GM12878 (cell line): ENCODE measurements around the gene PRCP. TPM values are rescaled to one million over a fixed set of nuclear protein-coding genes. Genes with fewer than 3 reads are reported as not detected.
"Not testable (repeated sequence)": the region's sequence is repeated elsewhere in the genome, so short reads cannot be mapped to it uniquely, and the experiment has no call there.

Experiments used
- ATAC-seq: fragments of 200-7000 bp; cut with Tn5 transposase; 3 replicates; pipeline ENCODE4 v1.9.1; 2020; ENCODE audit warnings: mild to moderate bottlenecking, moderate library complexity
- BruUV-seq: library from RNA; stranded (reverse); fragments of 400-500 nt; replicated peaks from 2 replicates; lab custom pipeline; 2021; lab: Mats Ljungman, UMichigan
- CTCF ChIA-PET: fragments of 300-600 bp; sonication (Branson Sonifier 250); formaldehyde crosslinking; extraction: SDS; loops from one replicate; lab custom pipeline; 2021; ENCODE audit warnings: inconsistent platforms; lab: Yijun Ruan, JAX
- POLR2A ChIA-PET: fragments of 350-600 bp; formaldehyde crosslinking; extraction: SDS; loops from one replicate; lab custom pipeline; 2021; ENCODE audit warnings: inconsistent platforms; lab: Charles Lee
- RAD21 ChIA-PET: fragments of 300-600 bp; sonication (Branson Sonifier 250); formaldehyde crosslinking; loops from one replicate; lab custom pipeline; 2023; ENCODE audit warnings: antibody characterized with exemption; ENCODE audit not compliant: unreplicated experiment; lab: Charles Lee
- SMC1A ChIA-PET: fragments of 300-600 bp; sonication (Branson Sonifier 250); formaldehyde crosslinking; loops from one replicate; lab custom pipeline; 2023; ENCODE audit not compliant: unreplicated experiment, uncharacterized antibody; lab: Charles Lee
- DNase-seq: peaks from one replicate; pipeline ENCODE4 v3.0.0-alpha.2; 2011; ENCODE audit warnings: low read depth, low spot score
- FAIRE-seq: peaks from 3 replicates; lab custom pipeline; 2011; peaks lifted over from hg19 to GRCh38; lab: Jason Lieb, UNC
- H2AFZ ChIP-seq: 2 replicates; pipeline ENCODE4 v1.6.0; 2011; ENCODE audit warnings: low read depth, low read length, control low read depth; ENCODE audit not compliant: control insufficient read depth
- H3K27ac ChIP-seq: 2 replicates; pipeline ENCODE4 v1.5.1; 2011; ENCODE audit warnings: control low read depth; ENCODE audit not compliant: control insufficient read depth, insufficient read depth
- H3K27me3 ChIP-seq, 2 experiments: replicated peaks in 1 of 2; 2 replicates each; pipeline versions ENCODE4 v1.6.0 to v1.6.1; 2011; ENCODE audit warnings: low read length in 1 of 2; ENCODE audit not compliant: control insufficient read depth in 2 of 2, insufficient read depth in 2 of 2
- H3K36me3 ChIP-seq, 2 experiments: 2 replicates each; pipeline ENCODE4 v1.5.1; 2011; ENCODE audit warnings: low read length in 1 of 2; ENCODE audit not compliant: control insufficient read depth in 2 of 2, insufficient read depth in 2 of 2
- H3K4me1 ChIP-seq: 2 replicates; pipeline ENCODE4 v1.6.1; 2011; ENCODE audit warnings: mild to moderate bottlenecking, low read length, moderate library complexity, mixed read lengths; ENCODE audit not compliant: control insufficient read depth, insufficient read depth
- H3K4me2 ChIP-seq: 2 replicates; pipeline ENCODE4 v1.6.0; 2011; ENCODE audit warnings: control low read depth; ENCODE audit not compliant: control insufficient read depth, insufficient read depth
- H3K4me3 ChIP-seq: fragments of 200-600 bp; sonication (generic); 2 replicates; pipeline ENCODE4 v1.5.1; 2016
- H3K79me2 ChIP-seq: 2 replicates; pipeline ENCODE4 v1.6.0; 2011; ENCODE audit warnings: low read length; ENCODE audit not compliant: control insufficient read depth, insufficient read depth
- H3K9ac ChIP-seq: 2 replicates; pipeline ENCODE4 v1.8.0; 2011; ENCODE audit warnings: low read length, control low read depth, mixed read lengths; ENCODE audit not compliant: control insufficient read depth, insufficient read depth
- H3K9me3 ChIP-seq: replicated peaks from 3 replicates; pipeline ENCODE4 v1.5.1; 2011; ENCODE audit warnings: mild to moderate bottlenecking, low read length; ENCODE audit not compliant: control insufficient read depth, insufficient read depth
- H4K20me1 ChIP-seq: 2 replicates; pipeline ENCODE4 v1.6.0; 2011; ENCODE audit not compliant: control insufficient read depth, insufficient read depth
- KDM1A ChIP-seq: fragments of 200-600 bp; sonication (generic); IDR thresholded peaks from 2 replicates; pipeline ENCODE4 v1.6.1; 2016; ENCODE audit warnings: borderline replicate concordance
- MLLT1 ChIP-seq: fragments of 450-650 bp; IDR thresholded peaks from 2 replicates; pipeline ENCODE4 v1.6.1; 2016; ENCODE audit warnings: mild to moderate bottlenecking
- WGBS: methylation state at CpG from one replicate; pipeline ENCODE4 v1.1.6; 2016; ENCODE audit warnings: low lambda C conversion rate; ENCODE audit not compliant: insufficient replicate concordance, insufficient coverage; ENCODE audit errors: missing lambda C conversion rate; 5-methylcytosine and 5-hydroxymethylcytosine counted together
- in situ Hi-C: fragments of 300-500 bp; cut with MboI; formaldehyde crosslinking; loops from 9 replicates; pipeline ENCODE4 v1.14.3; 2018; ENCODE audit warnings: mixed read lengths
- intact Hi-C: fragments of 100-400 bp; cut with micrococcal nuclease; formaldehyde crosslinking; loops from one replicate; pipeline ENCODE4 v1.14.2; 2022; ENCODE audit not compliant: unreplicated experiment
- polyA plus RNA-seq, 11 experiments: library from polyadenylated mRNA; depleted of rRNA in 4 of 11; unstranded in 6 of 11; stranded (reverse) in 5 of 11; fragments of >200 nt; fragmentation: Nextera tagmentation in 4 of 11; fragmentation: Illumina TruSeq in 1 of 11; extraction: Ambion mirVana in 4 of 11; extraction: Trizol in 1 of 11; gene quantifications; 1 replicate in 1 of 11; 2 replicates in 10 of 11; pipeline versions ENCODE4 v1.2.1 to v1.2.3, GENCODE V29; 2011 to 2016; ENCODE audit warnings: inconsistent platforms in 2 of 11, missing spikeins in 2 of 11, low read depth in 1 of 11
- total RNA-seq, 4 experiments: library from RNA; depleted of rRNA in 3 of 4; stranded (reverse); fragments of >200 nt in 3 of 4; fragmentation: Illumina TruSeq in 1 of 4; extraction: Trizol in 1 of 4; gene quantifications; 2 replicates each; pipeline versions ENCODE4 v1.2.1 to v1.2.3, GENCODE V29; 2013 to 2021

Gene PRCP
- total and polyA plus RNA-seq, 10 of the 15 experiments (the other 5 are each of a cell fraction or from before 2014, with no cell fraction given), result 14.9 to 43.6 (median 20.0) TPM

- intact Hi-C loops, result loop anchor here (5.0 kb wide), 2 partner anchors 48 to 83 kb away; no protein-coding TSS in a partner anchor
- H3K4me2 ChIP-seq, result 0 out of 2 replicates have a peak overlapping the region, but pooled peaks have one; percentile 7
- POLR2A ChIA-PET, result interaction anchor here (0.6 to 1.0 kb wide), 2 partner anchors 9 to 24 kb away, joined by 3 to 4 read pairs; partner anchors contain the start of gene PRCP
- no peak overlapping the region for H2AFZ ChIP-seq
- SMC1A ChIA-PET, result interaction anchor here (0.7 to 2.2 kb wide), 19 partner anchors 13 to 366 kb away, joined by 3 to 9 read pairs (median 4); partner anchors contain the start of gene DDIAS
- FAIRE-seq, result no peak
- H3K4me1 ChIP-seq, result peaks cover 24% of the 10 kb centered on the region
- no peaks in the 10 kb centered on the region for H3K9me3 ChIP-seq
- no TSS peak for BruUV-seq
- H3K36me3 ChIP-seq, result peaks cover 0 to 2% of the 10 kb centered on the region in 2 experiments; a peak in 1 of 4 replicates
- H3K27me3 ChIP-seq, result no peaks in the 10 kb centered on the region
- RAD21 ChIA-PET, result interaction anchor here (0.7 to 2.1 kb wide), 10 partner anchors 16 to 145 kb away, joined by 3 to 9 read pairs (median 4); partner anchors contain the start of gene DDIAS
- no peak for DNase-seq
- no peaks in the 10 kb centered on the region for H3K79me2 ChIP-seq
- TF ChIP-seq MLLT1 (peak; percentile 57), KDM1A (no peak)
- TF ChIP-seq, all 136 proteins: peak for 1
- H3K4me3 ChIP-seq, result no peak overlapping the region
- ATAC-seq, result peak; percentile 65
- in situ Hi-C loops, result no loop called here
- CTCF ChIA-PET, result interaction anchor here (0.8 to 2.6 kb wide), 12 partner anchors 14 to 328 kb away, joined by 3 to 15 read pairs (median 4); no protein-coding TSS in a partner anchor
- H3K27ac ChIP-seq, result peak overlapping the region; percentile 56
- H4K20me1 ChIP-seq, result no peaks in the 10 kb centered on the region
- no peak overlapping the region for H3K9ac ChIP-seq
- 39% methylated on average over 5 of the region's 5 CpGs for WGBS
Observed at GRCh38 chr11:82924522-82925224, 24.4 kb upstream of the PRCP start.

- RAD21 ChIA-PET, result interaction anchor here (0.8 to 3.6 kb wide), 6 partner anchors 10 to 228 kb away, joined by 3 to 20 read pairs (median 3); partner anchors contain the start of gene RAB30
- peaks cover 16% of the 10 kb centered on the region for H3K4me1 ChIP-seq
Observed at GRCh38 chr11:82922396-82923173, 22.4 kb upstream of the PRCP start.

More at GRCh38 chr11:82922396-82923173, 22.4 kb upstream of the PRCP start:
- H2AFZ ChIP-seq, H3K9me3 ChIP-seq, H3K27ac ChIP-seq, ATAC-seq, H3K36me3 ChIP-seq, FAIRE-seq, H3K27me3 ChIP-seq, H4K20me1 ChIP-seq, intact Hi-C loops, in situ Hi-C loops, H3K79me2 ChIP-seq, H3K4me3 ChIP-seq, H3K4me2 ChIP-seq, DNase-seq, BruUV-seq, H3K9ac ChIP-seq: not testable (repeated sequence)
- SMC1A ChIA-PET, result interaction anchor here (0.8 to 4.9 kb wide), 8 partner anchors 12 to 155 kb away, joined by 3 to 34 read pairs (median 3); no protein-coding TSS in a partner anchor
- 90% methylated on average over 8 of the region's 8 CpGs for WGBS
- CTCF ChIA-PET, result interaction anchor here (0.9 to 3.2 kb wide), 7 partner anchors 8 to 327 kb away, joined by 3 to 15 read pairs (median 3); no protein-coding TSS in a partner anchor
- POLR2A ChIA-PET, result interaction anchor here (1.0 to 1.5 kb wide), 2 partner anchors 48 to 72 kb away, joined by 3 to 7 read pairs; no protein-coding TSS in a partner anchor
